Stomach (tissue), 9 donors: Measurements from ENCODE around the gene MALRD1. TPM values are rescaled to one million over a fixed set of nuclear protein-coding genes. Genes with fewer than 3 reads are reported as not detected.

Experiments used
- DNase-seq, 2 donors: peaks; one replicate each; pipeline versions ENCODE4 v3.0.0 to v3.0.0-alpha.2; 2013 to 2019
- H3K27ac ChIP-seq, 5 donors: fragments of 200-600 bp in 4 of 5; sonication (generic) in 4 of 5; one replicate each; pipeline ENCODE4 v1.5.1; 2013 to 2019; ENCODE audit warnings: mild to moderate bottlenecking in 1 of 5, moderate library complexity in 1 of 5
- H3K27me3 ChIP-seq, 3 donors: fragments of 200-600 bp; sonication (generic); one replicate each; pipeline ENCODE4 v1.5.1; 2017 to 2019; ENCODE audit warnings: mixed run types in 1 of 3
- H3K36me3 ChIP-seq, 4 donors: fragments of 200-600 bp; sonication (generic); 1 replicate in 3 of 4; 2 replicates in 1 of 4; pipeline ENCODE4 v1.5.1; 2016 to 2019
- H3K4me1 ChIP-seq, 4 donors: fragments of 200-600 bp; sonication (generic); one replicate each; pipeline ENCODE4 v1.5.1; 2016 to 2019
- H3K4me3 ChIP-seq, 4 donors: fragments of 200-600 bp; sonication (generic) in 3 of 4; one replicate each; pipeline ENCODE4 v1.5.1; 2016 to 2019; ENCODE audit warnings: mild to moderate bottlenecking in 1 of 4
- H3K9me3 ChIP-seq, 4 donors: fragments of 200-600 bp; sonication (generic); one replicate each; pipeline ENCODE4 v1.5.1; 2016 to 2019
- CTCF ChIP-seq, 7 experiments: fragments of 450-650 bp in 4 of 7; fragments of 200-600 bp in 3 of 7; sonication (generic) in 3 of 7; IDR thresholded peaks; one replicate each; pipeline ENCODE4 v1.5.1; 2016 to 2019; ENCODE audit warnings: antibody characterized with exemption in 7 of 7, control low read depth in 2 of 7, mild to moderate bottlenecking in 1 of 7
- EP300 ChIP-seq: sonication (generic); formaldehyde crosslinking; IDR thresholded peaks from one replicate; pipeline ENCODE4 v1.6.1; 2017; ENCODE audit warnings: antibody characterized with exemption
- POLR2A ChIP-seq, 4 donors: fragments of 450-650 bp; IDR thresholded peaks; one replicate each; pipeline ENCODE4 v1.6.1; 2016; ENCODE audit warnings: antibody characterized with exemption in 4 of 4, control low read depth in 2 of 4, mild to moderate bottlenecking in 1 of 4, moderate library complexity in 1 of 4
- POLR2AphosphoS5 ChIP-seq, 3 donors: sonication (generic); formaldehyde crosslinking; IDR thresholded peaks; one replicate each; pipeline ENCODE4 v1.6.1; 2016; ENCODE audit warnings: antibody characterized with exemption in 3 of 3
- WGBS, 5 donors: extraction: QIAGEN DNeasy Blood & Tissue Kit in 3 of 5; methylation state at CpG; one replicate each; pipeline versions ENCODE4 v1.1.5 to v1.1.7; 2013 to 2018; 5-methylcytosine and 5-hydroxymethylcytosine counted together
- intact Hi-C: fragments of 100-400 bp; cut with DNase I; formaldehyde crosslinking; loops from one replicate; pipeline ENCODE4 v1.15.1; 2023; ENCODE audit warnings: low total_unique reads
- polyA plus RNA-seq, 3 donors: library from polyadenylated mRNA; stranded (reverse); fragments of 200-250 nt; gene quantifications; one replicate each; pipeline ENCODE4 v1.2.3, GENCODE V29; 2013
- total RNA-seq, 5 donors: library from RNA; depleted of rRNA; stranded (reverse); fragments of >200 nt; gene quantifications; one replicate each; pipeline versions ENCODE4 v1.1.0 to v1.2.3, GENCODE V29; 2014 to 2016
- donor health status: healthy with polysubstance abuse.
- donor health status: Bipolar disorder and iron deficiency.
- donor health status: healthy.

MALRD1 gene
- total and polyA plus RNA-seq, 8 donors: 0.10 to 9.7 (median 0.94) TPM; not detected in 2

DNA sequence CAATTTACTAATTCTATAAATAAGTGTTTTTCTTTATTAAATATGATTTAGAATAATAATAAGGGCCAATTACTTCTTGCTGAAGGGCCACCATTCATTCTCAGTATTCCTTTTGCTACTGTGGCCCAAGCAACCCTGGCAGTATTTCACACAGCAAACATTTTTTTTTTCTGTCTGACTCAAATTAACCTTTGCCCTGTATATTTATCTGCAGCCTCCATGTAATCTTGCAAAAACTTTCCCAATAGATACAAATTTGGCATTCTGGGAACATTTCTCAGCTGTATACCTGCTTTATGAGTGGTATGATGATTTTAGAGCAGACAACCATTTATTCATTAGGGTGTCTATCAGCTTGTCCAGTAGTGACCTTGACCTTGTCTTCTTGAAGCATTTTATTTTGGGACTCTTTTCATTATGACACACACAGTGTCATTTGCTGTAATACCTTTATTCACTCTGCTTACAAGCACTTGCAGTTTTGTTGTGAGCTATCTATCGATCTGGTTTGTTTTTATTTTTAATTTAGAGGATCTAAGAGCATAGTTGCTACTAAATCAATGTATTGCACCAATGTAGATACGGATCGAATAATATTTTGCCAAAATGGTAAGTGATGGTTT lies 607.9 kb downstream of the MALRD1 start:
- WGBS, 5 donors: 87 to 90% (median 89%) methylated on average over 3 of the region's 3 CpGs
- Histone ChIP-seq H3K4me1 (no peaks in the 10 kb centered on the region), H3K4me3 (no peak overlapping the region), H3K27me3 (no peaks in the 10 kb centered on the region), H3K36me3 (no peaks in the 10 kb centered on the region), H3K27ac (no peak overlapping the region), H3K9me3 (no peaks in the 10 kb centered on the region)
- DNase-seq: no peak
- no peak for TF ChIP-seq POLR2AphosphoS5 (IDR thresholded peaks at IDR 0.05)
- no peak for TF ChIP-seq EP300
- no peak for TF ChIP-seq POLR2A (IDR thresholded peaks at IDR 0.05)
- no peak for TF ChIP-seq CTCF (IDR thresholded peaks at IDR 0.05)
- intact Hi-C loops: no loop called here

GRCh38 chr10:19658131-19658530 lies 609.5 kb downstream of the MALRD1 start:
- intact Hi-C loops: no loop called here
- H3K4me1 ChIP-seq: no peaks in the 10 kb centered on the region

DNA sequence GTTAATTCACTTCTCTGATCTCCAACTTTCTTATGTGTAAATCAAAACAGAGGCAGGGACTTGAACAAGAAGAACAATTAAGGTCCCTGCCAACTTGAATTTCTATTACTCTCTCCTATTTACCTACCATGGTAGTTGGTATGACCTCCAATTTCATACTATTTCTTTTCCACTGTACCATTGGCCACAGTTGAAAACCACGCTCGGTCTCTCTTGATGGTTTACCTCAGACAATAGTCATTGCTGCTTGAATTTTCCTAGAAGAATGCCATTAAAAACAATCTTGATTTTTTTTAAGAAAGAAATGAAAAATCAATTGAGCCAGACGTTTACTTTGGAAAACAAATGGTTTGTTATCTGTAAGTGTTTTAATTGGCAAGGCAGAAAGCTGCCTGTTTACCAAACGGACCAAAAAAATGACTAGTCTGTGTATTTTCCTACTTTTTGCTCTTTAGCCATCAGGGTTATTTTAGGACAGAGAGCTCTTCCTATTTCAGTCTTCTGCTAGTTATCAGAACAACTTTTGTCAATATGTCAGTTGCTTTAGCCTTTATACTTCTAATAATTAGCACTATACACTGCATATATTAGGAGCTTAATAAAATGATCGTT lies 610.1 kb downstream of the MALRD1 start:
- no peak for DNase-seq
- no peaks in the 10 kb centered on the region for H3K27me3 ChIP-seq
- TF ChIP-seq CTCF (IDR thresholded peaks at IDR 0.05) (no peak), POLR2AphosphoS5 (IDR thresholded peaks at IDR 0.05) (no peak), EP300 (no peak), POLR2A (IDR thresholded peaks at IDR 0.05) (no peak)
- H3K27ac ChIP-seq: no peak overlapping the region
- H3K36me3 ChIP-seq: no peaks in the 10 kb centered on the region
- intact Hi-C loops: no loop called here
- 49 to 62% (median 56%) methylated on average over 5 of the region's 5 CpGs for WGBS, 5 donors
- H3K4me1 ChIP-seq: no peaks in the 10 kb centered on the region
- no peaks in the 10 kb centered on the region for H3K9me3 ChIP-seq
- H3K4me3 ChIP-seq: no peak overlapping the region

More at GRCh38 chr10:19658131-19658530, 609.5 kb downstream of the MALRD1 start:
- Histone ChIP-seq H3K4me3 (no peak overlapping the region), H3K9me3 (no peaks in the 10 kb centered on the region), H3K36me3 (no peaks in the 10 kb centered on the region), H3K27ac (no peak overlapping the region), H3K27me3 (no peaks in the 10 kb centered on the region)
- TF ChIP-seq POLR2AphosphoS5 (IDR thresholded peaks at IDR 0.05) (no peak), POLR2A (IDR thresholded peaks at IDR 0.05) (no peak), CTCF (IDR thresholded peaks at IDR 0.05) (no peak), EP300 (no peak)
- DNase-seq: no peak
- 42 to 61% (median 55%) methylated on average over 3 of the region's 3 CpGs for WGBS, 5 donors

- TF ChIP-seq CTCF (IDR thresholded peaks at IDR 0.05) (no peak), POLR2AphosphoS5 (IDR thresholded peaks at IDR 0.05) (no peak), POLR2A (IDR thresholded peaks at IDR 0.05) (no peak), EP300 (no peak)
- H3K27me3 ChIP-seq: no peaks in the 10 kb centered on the region
- H3K36me3 ChIP-seq: no peaks in the 10 kb centered on the region
- H3K4me3 ChIP-seq: no peak overlapping the region
- DNase-seq: no peak
- H3K9me3 ChIP-seq: no peaks in the 10 kb centered on the region
- no peaks in the 10 kb centered on the region for H3K4me1 ChIP-seq
- WGBS, 5 donors: 74 to 87% (median 79%) methylated on average over 4 of the region's 4 CpGs
- no peak overlapping the region for H3K27ac ChIP-seq
- intact Hi-C loops: no loop called here
Measured at GRCh38 chr10:19659920-19660655, 611.5 kb downstream of the MALRD1 start.
